HepG2 (cell line): ENCODE measurements around the gene PBOV1. TPM values are rescaled to one million over a fixed set of nuclear protein-coding genes. Genes with fewer than 3 reads are reported as not detected.

Experiments used
- ATAC-seq: fragments of 200-7000 bp; cut with Tn5 transposase; 3 replicates; pipeline ENCODE4 v1.9.1; 2020; ENCODE audit warnings: mild to moderate bottlenecking, moderate library complexity
- BruUV-seq: library from RNA; stranded (reverse); fragments of 400-500 nt; replicated peaks from 2 replicates; lab custom pipeline; 2021; lab: Mats Ljungman, UMichigan
- CTCF ChIA-PET: fragments of 300-600 bp; formaldehyde crosslinking; extraction: SDS; loops from one replicate; lab custom pipeline; 2021; ENCODE audit warnings: low total read pairs, inconsistent platforms, low intra/inter-chr PET ratio; lab: Yijun Ruan, JAX
- POLR2A ChIA-PET: fragments of 350-600 bp; sonication (Branson Sonifier 250); formaldehyde crosslinking; loops from one replicate; lab custom pipeline; 2020; ENCODE audit warnings: antibody characterized with exemption, inconsistent platforms; lab: Yijun Ruan, JAX
- DNase-seq: peaks from one replicate; pipeline ENCODE4 v3.0.0-alpha.2; 2015; ENCODE audit warnings: low spot score
- FAIRE-seq: peaks from 3 replicates; lab custom pipeline; 2011; peaks lifted over from hg19 to GRCh38; lab: Jason Lieb, UNC
- H2AFZ ChIP-seq: one replicate; pipeline ENCODE4 v1.6.1; 2011; ENCODE audit warnings: low read length, inconsistent platforms
- H3K27ac ChIP-seq: fragments of 300-600 bp; 3 replicates; pipeline ENCODE4 v1.8.0; 2011; ENCODE audit warnings: mixed run types, mild to moderate bottlenecking, mixed read lengths, low read length, inconsistent platforms; ENCODE audit not compliant: insufficient read depth; ENCODE audit errors: extremely low read length
- H3K27me3 ChIP-seq, 2 experiments: fragments of 200-600 bp in 1 of 2; 2 replicates in 1 of 2; 3 replicates in 1 of 2; pipeline versions ENCODE4 v1.6.0 to v1.8.0; 2011; ENCODE audit warnings: low read length in 2 of 2, mild to moderate bottlenecking in 2 of 2, moderate library complexity in 2 of 2, inconsistent platforms in 1 of 2; ENCODE audit not compliant: insufficient read depth in 2 of 2, control insufficient read depth in 1 of 2
- H3K36me3 ChIP-seq, 2 experiments: fragments of 200-600 bp in 1 of 2; replicated peaks in 1 of 2; 2 replicates in 1 of 2; 3 replicates in 1 of 2; pipeline versions ENCODE4 v1.5.1 to v1.8.0; 2011; ENCODE audit warnings: low read length in 2 of 2, inconsistent platforms in 1 of 2; ENCODE audit not compliant: insufficient read depth in 2 of 2, control insufficient read depth in 1 of 2
- H3K4me1 ChIP-seq: 2 replicates; pipeline ENCODE4 v1.5.1; 2012; ENCODE audit warnings: low read length, inconsistent platforms; ENCODE audit not compliant: insufficient read depth
- H3K4me2 ChIP-seq: 2 replicates; pipeline ENCODE4 v1.6.0; 2011; ENCODE audit warnings: low read depth, low read length, inconsistent platforms
- H3K4me3 ChIP-seq, 3 experiments: fragments of 200-600 bp in 1 of 3; sonication (generic), shearing (Covaris generic) in 1 of 3; replicated peaks in 1 of 3; 2 replicates each; pipeline ENCODE4 v1.5.1; 2011 to 2016; ENCODE audit warnings: low read length in 3 of 3, inconsistent platforms in 2 of 3, low read depth in 2 of 3, mild to moderate bottlenecking in 2 of 3, control low read depth in 1 of 3, mixed read lengths in 1 of 3; ENCODE audit not compliant: insufficient read depth in 1 of 3
- H3K79me2 ChIP-seq: one replicate; pipeline ENCODE4 v1.6.1; 2011; ENCODE audit warnings: low read length, inconsistent platforms; ENCODE audit not compliant: insufficient read depth
- H3K9ac ChIP-seq: 2 replicates; pipeline ENCODE4 v1.6.0; 2011; ENCODE audit warnings: mild to moderate bottlenecking, low read depth, low read length, inconsistent platforms; ENCODE audit not compliant: insufficient read depth
- H3K9me3 ChIP-seq: 2 replicates; pipeline ENCODE4 v1.5.1; 2012; ENCODE audit warnings: mild to moderate bottlenecking, low read length
- H4K20me1 ChIP-seq: 2 replicates; pipeline ENCODE4 v1.6.0; 2011; ENCODE audit warnings: inconsistent platforms, mild to moderate bottlenecking, low read length, moderate library complexity; ENCODE audit not compliant: insufficient read depth
- CBX5 ChIP-seq: sonication (generic); formaldehyde crosslinking; IDR thresholded peaks from 2 replicates; pipeline ENCODE4 v1.4.0; 2020; ENCODE audit warnings: missing genetic modification reagents, borderline replicate concordance
- CC2D1A ChIP-seq: sonication (generic); formaldehyde crosslinking; IDR thresholded peaks from 2 replicates; pipeline ENCODE4 v1.8.1; 2023; ENCODE audit warnings: mild to moderate bottlenecking, missing genetic modification reagents
- DPF2 ChIP-seq: sonication (generic); formaldehyde crosslinking; IDR thresholded peaks from 2 replicates; pipeline ENCODE4 v1.4.0; 2020; ENCODE audit warnings: mild to moderate bottlenecking, low read depth, missing genetic modification reagents, borderline replicate concordance
- GATA4 ChIP-seq: sonication (generic); IDR thresholded peaks from 2 replicates; pipeline ENCODE4 v1.6.1; 2016; ENCODE audit warnings: antibody characterized with exemption, low read depth, borderline replicate concordance
- LCORL ChIP-seq, 2 experiments: fragments of 450-650 bp in 1 of 2; sonication (generic) in 1 of 2; formaldehyde crosslinking in 1 of 2; IDR thresholded peaks; 2 replicates each; pipeline versions ENCODE4 v1.5.0 to v1.6.1; 2017 to 2020; ENCODE audit warnings: antibody characterized with exemption in 1 of 2, missing genetic modification reagents in 1 of 2
- NCOR1 ChIP-seq: fragments of 200-600 bp; sonication (generic); IDR thresholded peaks from 2 replicates; pipeline ENCODE4 v1.7.0; 2017; ENCODE audit warnings: antibody characterized with exemption, low read length, borderline replicate concordance
- POGZ ChIP-seq: sonication (generic); formaldehyde crosslinking; IDR thresholded peaks from 2 replicates; pipeline ENCODE4 v1.4.0; 2020; ENCODE audit warnings: mild to moderate bottlenecking, missing genetic modification reagents
- SOX5 ChIP-seq: IDR thresholded peaks from 2 replicates; pipeline ENCODE4 v1.6.1; 2016; ENCODE audit warnings: borderline replicate concordance
- SOX6 ChIP-seq, 2 experiments: fragments of 450-650 bp in 1 of 2; sonication (generic) in 1 of 2; formaldehyde crosslinking in 1 of 2; IDR thresholded peaks; 2 replicates each; pipeline versions ENCODE4 v1.4.0 to v1.6.1; 2017 to 2020; ENCODE audit warnings: antibody characterized with exemption in 1 of 2, mild to moderate bottlenecking in 1 of 2, missing genetic modification reagents in 1 of 2
- SPEN ChIP-seq: sonication (generic); formaldehyde crosslinking; IDR thresholded peaks from 2 replicates; pipeline ENCODE4 v1.5.1; 2020; ENCODE audit warnings: low read depth, mild to moderate bottlenecking, missing genetic modification reagents
- TBX2 ChIP-seq: sonication (generic); formaldehyde crosslinking; IDR thresholded peaks from 2 replicates; pipeline ENCODE4 v1.5.0; 2020; ENCODE audit warnings: missing genetic modification reagents, mild to moderate bottlenecking, borderline replicate concordance
- WIZ ChIP-seq: sonication (generic); formaldehyde crosslinking; IDR thresholded peaks from 2 replicates; pipeline ENCODE4 v1.5.1; 2020; ENCODE audit warnings: mild to moderate bottlenecking, missing genetic modification reagents
- ZMYM4 ChIP-seq: sonication (generic); formaldehyde crosslinking; IDR thresholded peaks from 2 replicates; pipeline ENCODE4 v1.8.1; 2023; ENCODE audit warnings: mild to moderate bottlenecking, missing genetic modification reagents
- ZNF644 ChIP-seq: IDR thresholded peaks from 2 replicates; pipeline ENCODE4 v1.6.1; 2016; ENCODE audit warnings: low read depth
- ZSCAN25 ChIP-seq: sonication (generic); formaldehyde crosslinking; IDR thresholded peaks from 2 replicates; pipeline ENCODE4 v1.8.0; 2022; ENCODE audit warnings: mild to moderate bottlenecking, missing genetic modification reagents
- WGBS: methylation state at CpG from one replicate; pipeline ENCODE4 v1.1.6; 2017; ENCODE audit warnings: low lambda C conversion rate; 5-methylcytosine and 5-hydroxymethylcytosine counted together
- in situ Hi-C: cut with HindIII; loops from 2 replicates; pipeline ENCODE4 v1.10.0; 2017; ENCODE audit warnings: low pct_unique_long_range_greater_than_20kb; ENCODE audit not compliant: extremely low pct_ligation_motif_present
- intact Hi-C: fragments of 100-400 bp; cut with micrococcal nuclease; formaldehyde crosslinking; loops from one replicate; pipeline ENCODE4 v1.10.0; 2022; ENCODE audit not compliant: unreplicated experiment
- polyA plus RNA-seq, 8 experiments: library from polyadenylated mRNA; depleted of rRNA in 3 of 8; stranded (reverse) in 7 of 8; unstranded in 1 of 8; fragments of >200 nt; fragmentation: Illumina TruSeq in 4 of 8; extraction: Trizol in 4 of 8; gene quantifications; 2 replicates each; pipeline versions ENCODE4 v1.2.1 to v1.2.3, GENCODE V29; 2011 to 2016; ENCODE audit warnings: low read depth in 4 of 8, missing spikeins in 1 of 8, mixed read lengths in 1 of 8; ENCODE audit not compliant: insufficient read depth in 1 of 8
- total RNA-seq, 5 experiments: library from RNA; depleted of rRNA; stranded (reverse); fragments of >200 nt; fragmentation: Illumina TruSeq; extraction: Trizol; gene quantifications; 2 replicates each; pipeline ENCODE4 v1.2.3, GENCODE V29; 2016; ENCODE audit warnings: low read depth in 1 of 5
- TF ChIP-seq, protein P1 (sequence below), 2 experiments: fragments of 450-650 bp in 1 of 2; sonication (generic) in 1 of 2; formaldehyde crosslinking; IDR thresholded peaks; 2 replicates each; pipeline versions ENCODE4 v1.5.0 to v1.8.0; 2020 to 2022; ENCODE audit warnings: mild to moderate bottlenecking in 1 of 2, missing genetic modification reagents in 1 of 2
- TF ChIP-seq, protein P2 (sequence below): IDR thresholded peaks from 2 replicates; pipeline ENCODE4 v1.6.1; 2016; ENCODE audit warnings: low read depth, borderline replicate concordance

PBOV1 gene
- total and polyA plus RNA-seq, 2 of the 13 experiments (the other 11 are each of a cell fraction or from before 2014, with no cell fraction given), result not detected

- POLR2A ChIA-PET, result no interaction called here
Measured at GRCh38 chr6:138205437-138206094, 12.7 kb downstream of the PBOV1 start.

GRCh38 chr6:138204792-138205384 lies 13.4 kb downstream of the PBOV1 start:
- CTCF ChIA-PET, result no interaction called here
- Histone ChIP-seq H3K9ac (no peak overlapping the region), H2AFZ (no peak overlapping the region), H3K4me3 (no peak overlapping the region), H3K27me3 (no peaks in the 10 kb centered on the region), H4K20me1 (no peaks in the 10 kb centered on the region), H3K4me1 (peaks cover 15% of the 10 kb centered on the region), H3K36me3 (no peaks in the 10 kb centered on the region), H3K79me2 (no peaks in the 10 kb centered on the region), H3K27ac (no peak overlapping the region), H3K9me3 (no peaks in the 10 kb centered on the region), H3K4me2 (peak overlapping the region; percentile 23; the same call in 1 of the 2 replicates)
- in situ Hi-C loops (no loop called here), intact Hi-C loops (no loop called here)
- DNase-seq, result peak; percentile 51
- ATAC-seq, result peak; percentile 92
- POLR2A ChIA-PET, result no interaction called here
- no peak for FAIRE-seq
- 31% methylated on average over 4 of the region's 4 CpGs for WGBS
- BruUV-seq, result no TSS peak
- 0 out of 2 replicates have a peak, but pooled peaks have one; percentile 34 for TF ChIP-seq DPF2 (CRISPR knock-in tag)
- peak; percentile 68; the same call in 1 of the 2 replicates for TF ChIP-seq POGZ (CRISPR knock-in tag)
- TF ChIP-seq ZNF644 (CRISPR knock-in tag), result peak; percentile 90
- no peak for TF ChIP-seq SOX6 (IDR thresholded peaks at IDR 0.05)
- TF ChIP-seq SOX6 (CRISPR knock-in tag; IDR thresholded peaks at IDR 0.05), result peak; percentile 37; the same call in 1 of the 2 replicates
- TF ChIP-seq CBX5, result 0 out of 2 replicates have a peak, but pooled peaks have one; percentile 62
- TF ChIP-seq, protein P1, sequence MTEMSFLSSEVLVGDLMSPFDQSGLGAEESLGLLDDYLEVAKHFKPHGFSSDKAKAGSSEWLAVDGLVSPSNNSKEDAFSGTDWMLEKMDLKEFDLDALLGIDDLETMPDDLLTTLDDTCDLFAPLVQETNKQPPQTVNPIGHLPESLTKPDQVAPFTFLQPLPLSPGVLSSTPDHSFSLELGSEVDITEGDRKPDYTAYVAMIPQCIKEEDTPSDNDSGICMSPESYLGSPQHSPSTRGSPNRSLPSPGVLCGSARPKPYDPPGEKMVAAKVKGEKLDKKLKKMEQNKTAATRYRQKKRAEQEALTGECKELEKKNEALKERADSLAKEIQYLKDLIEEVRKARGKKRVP (CRISPR knock-in tag; IDR thresholded peaks at IDR 0.05), result 0 out of 4 replicates have a peak, but pooled peaks of 1 of the 2 experiments have one; percentile 21
- TF ChIP-seq ZMYM4 (CRISPR knock-in tag), result peak; percentile 60; the same call in 1 of the 2 replicates
- TF ChIP-seq LCORL (IDR thresholded peaks at IDR 0.05), result no peak
- TF ChIP-seq LCORL (CRISPR knock-in tag; IDR thresholded peaks at IDR 0.05), result peak; percentile 62
- TF ChIP-seq TBX2 (CRISPR knock-in tag), result 0 out of 2 replicates have a peak, but pooled peaks have one; percentile 18
- 0 out of 2 replicates have a peak, but pooled peaks have one; percentile 30 for TF ChIP-seq SOX5 (CRISPR knock-in tag)
- TF ChIP-seq SPEN (CRISPR knock-in tag), result peak; percentile 23; the same call in 1 of the 2 replicates
- TF ChIP-seq WIZ, result 0 out of 2 replicates have a peak, but pooled peaks have one; percentile 51

More at GRCh38 chr6:138205437-138206094, 12.7 kb downstream of the PBOV1 start:
- CTCF ChIA-PET, result no interaction called here
- H3K27me3 ChIP-seq, result no peaks in the 10 kb centered on the region
- no peaks in the 10 kb centered on the region for H3K36me3 ChIP-seq
- in situ Hi-C loops, result no loop called here
- no peak for FAIRE-seq
- H3K27ac ChIP-seq, result no peak overlapping the region
- no peaks in the 10 kb centered on the region for H3K79me2 ChIP-seq
- H4K20me1 ChIP-seq, result no peaks in the 10 kb centered on the region
- peaks cover 15% of the 10 kb centered on the region for H3K4me1 ChIP-seq
- BruUV-seq, result no TSS peak
- WGBS, result 59% methylated on average over 5 of the region's 5 CpGs
- H3K9me3 ChIP-seq, result no peaks in the 10 kb centered on the region
- no peak for DNase-seq
- no peak overlapping the region for H2AFZ ChIP-seq
- intact Hi-C loops, result no loop called here
- no peak for ATAC-seq
- no peak overlapping the region for H3K4me3 ChIP-seq
- H3K9ac ChIP-seq, result no peak overlapping the region
- H3K4me2 ChIP-seq, result peak overlapping the region; percentile 23; the same call in 1 of the 2 replicates
- TF ChIP-seq GATA4 (no peak), ZSCAN25 (CRISPR knock-in tag) (no peak), NCOR1 (no peak), CC2D1A (CRISPR knock-in tag) (0 out of 2 replicates have a peak, but pooled peaks have one; percentile 42)
- TF ChIP-seq, protein P2, sequence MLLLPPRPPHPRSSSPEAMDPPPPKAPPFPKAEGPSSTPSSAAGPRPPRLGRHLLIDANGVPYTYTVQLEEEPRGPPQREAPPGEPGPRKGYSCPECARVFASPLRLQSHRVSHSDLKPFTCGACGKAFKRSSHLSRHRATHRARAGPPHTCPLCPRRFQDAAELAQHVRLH, result no peak
- TF ChIP-seq, all 625 proteins: peak for 1
